Breast epithelium (tissue), 4 donors: ENCODE measurements around the gene H3-3A. TPM values are rescaled to one million over a fixed set of nuclear protein-coding genes. Genes with fewer than 3 reads are reported as not detected.

Experiments used
- DNase-seq, 2 donors: peaks; one replicate each; pipeline ENCODE4 v3.0.0-alpha.2; 2019; ENCODE audit warnings: low spot score in 2 of 2
- H3K27ac ChIP-seq, 2 donors: fragments of 200-600 bp; sonication (generic) in 1 of 2; one replicate each; pipeline ENCODE4 v1.5.1; 2016 to 2019; ENCODE audit warnings: mild to moderate bottlenecking in 1 of 2
- H3K27me3 ChIP-seq, 2 donors: fragments of 200-600 bp; sonication (generic) in 1 of 2; one replicate each; pipeline versions ENCODE4 v1.5.1 to v1.6.0; 2017 to 2019; ENCODE audit warnings: control low read depth in 1 of 2, mild to moderate bottlenecking in 1 of 2
- H3K36me3 ChIP-seq: fragments of 200-600 bp; one replicate; pipeline ENCODE4 v1.5.1; 2019
- H3K4me1 ChIP-seq, 2 donors: fragments of 200-600 bp; sonication (generic); one replicate each; pipeline ENCODE4 v1.5.1; 2016 to 2019; ENCODE audit warnings: control low read depth in 1 of 2
- H3K4me3 ChIP-seq, 3 donors: fragments of 200-600 bp; sonication (generic); 1 replicate in 2 of 3; 2 replicates in 1 of 3; pipeline ENCODE4 v1.5.1; 2016 to 2019; ENCODE audit warnings: mild to moderate bottlenecking in 3 of 3, moderate library complexity in 2 of 3
- H3K9me3 ChIP-seq, 2 donors: fragments of 200-600 bp; sonication (generic) in 1 of 2; one replicate each; pipeline ENCODE4 v1.5.1; 2016 to 2019; ENCODE audit warnings: control low read depth in 1 of 2
- POLR2A ChIP-seq: fragments of 450-650 bp; IDR thresholded peaks from one replicate; pipeline ENCODE4 v1.6.1; 2016; ENCODE audit warnings: antibody characterized with exemption, mild to moderate bottlenecking, moderate library complexity
- POLR2AphosphoS5 ChIP-seq, 3 donors: sonication (generic); formaldehyde crosslinking; IDR thresholded peaks; one replicate each; pipeline ENCODE4 v1.6.1; 2017; ENCODE audit warnings: antibody characterized with exemption in 3 of 3
- intact Hi-C: fragments of 100-400 bp; cut with DNase I; formaldehyde crosslinking; loops from one replicate; pipeline ENCODE4 v1.15.1; 2023; ENCODE audit warnings: low total_unique reads
- total RNA-seq, 3 donors: library from RNA; depleted of rRNA; stranded (reverse); fragments of >200 nt; gene quantifications; one replicate each; pipeline ENCODE4 v1.1.0, GENCODE V29; 2016
- TF ChIP-seq, protein P1 (sequence below), 3 donors: fragments of 450-650 bp; IDR thresholded peaks; one replicate each; pipeline ENCODE4 v1.5.1; 2016 to 2017; ENCODE audit warnings: antibody characterized with exemption in 3 of 3, mild to moderate bottlenecking in 3 of 3, moderate library complexity in 3 of 3

Gene H3-3A
- total RNA-seq, 3 donors from 2014 or later, result 287 to 603 (median 462) TPM

DNA sequence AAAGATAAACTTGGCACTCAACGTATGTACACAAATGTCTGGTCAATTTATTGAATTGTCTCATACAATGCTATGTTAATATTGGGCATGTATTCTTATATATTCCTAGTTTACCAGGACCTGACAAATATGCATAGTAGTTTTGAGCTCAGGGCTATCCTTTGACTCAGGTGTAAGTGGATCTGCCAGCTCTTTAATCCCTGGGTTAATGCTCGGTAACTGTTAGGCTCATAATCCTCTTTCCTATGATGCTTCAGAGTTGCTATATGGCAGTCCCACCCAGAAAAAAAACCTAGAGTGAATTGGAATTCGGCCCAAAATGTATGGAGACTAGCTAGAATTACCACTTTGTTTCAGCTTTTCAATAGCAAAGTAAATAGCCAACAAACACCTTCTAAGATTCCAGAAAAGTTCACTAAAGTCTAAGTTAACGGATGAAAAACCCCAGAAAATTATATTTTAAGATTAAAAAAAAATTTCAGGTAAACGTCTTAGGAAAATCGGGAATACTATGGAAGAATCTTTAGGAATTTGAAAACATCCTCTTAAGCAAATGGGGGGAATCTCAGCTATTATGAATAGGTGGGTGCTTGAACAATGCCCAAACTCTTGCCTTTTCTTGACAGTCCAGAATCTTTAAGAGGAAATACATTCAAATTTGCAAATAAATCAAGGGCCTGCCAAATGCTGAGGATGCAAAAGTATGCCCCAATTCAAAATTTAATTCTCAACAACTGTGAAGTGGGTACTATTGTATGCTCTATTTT lies 10.9 kb downstream of the H3-3A start:
- Histone ChIP-seq H3K9me3 (no peaks in the 10 kb centered on the region), H3K27me3 (no peaks in the 10 kb centered on the region), H3K36me3 (no peaks in the 10 kb centered on the region), H3K27ac (no peak overlapping the region), H3K4me3 (no peak overlapping the region), H3K4me1 (no peaks in the 10 kb centered on the region)
- TF ChIP-seq POLR2A, result no peak
- TF ChIP-seq POLR2AphosphoS5 (IDR thresholded peaks at IDR 0.05), result no peak
- TF ChIP-seq, protein P1, sequence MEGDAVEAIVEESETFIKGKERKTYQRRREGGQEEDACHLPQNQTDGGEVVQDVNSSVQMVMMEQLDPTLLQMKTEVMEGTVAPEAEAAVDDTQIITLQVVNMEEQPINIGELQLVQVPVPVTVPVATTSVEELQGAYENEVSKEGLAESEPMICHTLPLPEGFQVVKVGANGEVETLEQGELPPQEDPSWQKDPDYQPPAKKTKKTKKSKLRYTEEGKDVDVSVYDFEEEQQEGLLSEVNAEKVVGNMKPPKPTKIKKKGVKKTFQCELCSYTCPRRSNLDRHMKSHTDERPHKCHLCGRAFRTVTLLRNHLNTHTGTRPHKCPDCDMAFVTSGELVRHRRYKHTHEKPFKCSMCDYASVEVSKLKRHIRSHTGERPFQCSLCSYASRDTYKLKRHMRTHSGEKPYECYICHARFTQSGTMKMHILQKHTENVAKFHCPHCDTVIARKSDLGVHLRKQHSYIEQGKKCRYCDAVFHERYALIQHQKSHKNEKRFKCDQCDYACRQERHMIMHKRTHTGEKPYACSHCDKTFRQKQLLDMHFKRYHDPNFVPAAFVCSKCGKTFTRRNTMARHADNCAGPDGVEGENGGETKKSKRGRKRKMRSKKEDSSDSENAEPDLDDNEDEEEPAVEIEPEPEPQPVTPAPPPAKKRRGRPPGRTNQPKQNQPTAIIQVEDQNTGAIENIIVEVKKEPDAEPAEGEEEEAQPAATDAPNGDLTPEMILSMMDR (IDR thresholded peaks at IDR 0.05), result no peak
- DNase-seq, result no peak
- intact Hi-C loops, result no loop called here

DNA sequence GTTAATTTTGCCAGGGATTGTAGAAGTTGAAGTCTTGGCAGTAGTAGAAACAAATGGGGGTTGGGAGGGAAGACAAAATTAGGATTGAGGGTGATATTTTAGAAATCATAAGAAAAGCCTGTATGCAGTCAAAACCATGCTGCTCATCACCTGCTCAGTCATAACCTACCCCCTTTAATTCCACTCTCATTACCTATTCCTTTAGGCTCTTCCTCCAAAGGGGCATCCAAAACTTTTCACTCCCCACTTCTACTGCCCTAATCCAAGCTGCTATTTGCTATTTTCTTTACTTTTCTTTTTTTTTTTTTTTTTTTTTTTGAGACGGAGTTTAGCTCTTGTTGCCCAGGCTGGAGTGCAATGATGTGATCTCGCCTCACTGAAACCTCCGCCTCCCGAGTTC lies 11.5 kb downstream of the H3-3A start:
- H3K36me3 ChIP-seq, result no peaks in the 10 kb centered on the region
- intact Hi-C loops, result no loop called here
- no peaks in the 10 kb centered on the region for H3K9me3 ChIP-seq
- no peaks in the 10 kb centered on the region for H3K27me3 ChIP-seq
- no peak overlapping the region for H3K4me3 ChIP-seq
- H3K27ac ChIP-seq, result no peak overlapping the region
- TF ChIP-seq, protein P1 (IDR thresholded peaks at IDR 0.05), result no peak
- no peak for TF ChIP-seq POLR2AphosphoS5 (IDR thresholded peaks at IDR 0.05)
- no peak for TF ChIP-seq POLR2A
- no peak for DNase-seq
- H3K4me1 ChIP-seq, result no peaks in the 10 kb centered on the region

DNA sequence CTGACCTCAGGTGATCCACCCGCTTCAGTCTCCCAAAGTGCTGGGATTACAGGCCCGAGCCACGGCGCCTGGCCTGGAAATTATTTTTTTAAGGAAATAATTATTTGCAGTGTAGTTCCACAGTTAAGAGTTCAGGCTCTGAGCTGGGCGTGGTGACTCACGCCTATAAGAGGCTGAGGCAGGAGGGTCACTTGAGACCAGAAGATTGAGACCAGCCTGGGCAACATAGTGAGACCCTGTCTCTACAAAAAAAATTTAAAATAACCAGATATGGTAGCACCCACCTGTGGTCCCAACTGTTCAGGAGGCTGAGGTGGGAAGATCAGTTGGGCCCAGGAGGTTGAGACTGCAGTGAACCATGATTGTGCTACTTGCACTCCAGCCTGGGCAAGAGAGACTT lies 13.9 kb downstream of the H3-3A start:
- TF ChIP-seq POLR2AphosphoS5 (IDR thresholded peaks at IDR 0.05), result no peak
- TF ChIP-seq, protein P1 (IDR thresholded peaks at IDR 0.05), result no peak
- no peak for TF ChIP-seq POLR2A
- no peaks in the 10 kb centered on the region for H3K27me3 ChIP-seq
- H3K36me3 ChIP-seq, result no peaks in the 10 kb centered on the region
- no peaks in the 10 kb centered on the region for H3K9me3 ChIP-seq
- no peaks in the 10 kb centered on the region for H3K4me1 ChIP-seq
- H3K4me3 ChIP-seq, result no peak overlapping the region
- no peak overlapping the region for H3K27ac ChIP-seq
- intact Hi-C loops, result no loop called here
- DNase-seq, result no peak

DNA sequence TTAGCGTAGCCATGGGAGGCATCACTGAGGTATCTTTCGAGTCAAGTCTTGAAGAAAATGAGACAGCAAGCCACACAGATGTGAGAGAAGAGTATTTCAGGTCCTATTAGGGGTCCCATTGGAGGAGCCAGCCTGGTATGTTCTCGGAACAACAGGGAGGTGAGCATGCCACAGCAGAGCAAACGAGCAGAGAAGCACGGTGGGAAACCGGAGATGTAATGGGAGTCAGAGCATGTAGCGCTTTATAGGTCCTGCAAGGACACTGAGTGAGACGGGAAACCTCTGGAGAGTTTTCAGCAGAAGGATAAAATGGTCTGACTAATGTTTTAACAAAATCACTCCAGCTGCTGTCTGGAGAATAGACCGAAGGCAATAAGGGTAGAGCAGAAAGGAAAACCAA lies 15.9 kb downstream of the H3-3A start:
- Histone ChIP-seq H3K4me1 (no peaks in the 10 kb centered on the region), H3K36me3 (no peaks in the 10 kb centered on the region), H3K27me3 (no peaks in the 10 kb centered on the region), H3K4me3 (no peak overlapping the region), H3K27ac (no peak overlapping the region), H3K9me3 (no peaks in the 10 kb centered on the region)
- TF ChIP-seq, protein P1 (IDR thresholded peaks at IDR 0.05), result no peak
- TF ChIP-seq POLR2AphosphoS5 (IDR thresholded peaks at IDR 0.05) (no peak), POLR2A (no peak)
- intact Hi-C loops, result no loop called here
- no peak for DNase-seq

DNA sequence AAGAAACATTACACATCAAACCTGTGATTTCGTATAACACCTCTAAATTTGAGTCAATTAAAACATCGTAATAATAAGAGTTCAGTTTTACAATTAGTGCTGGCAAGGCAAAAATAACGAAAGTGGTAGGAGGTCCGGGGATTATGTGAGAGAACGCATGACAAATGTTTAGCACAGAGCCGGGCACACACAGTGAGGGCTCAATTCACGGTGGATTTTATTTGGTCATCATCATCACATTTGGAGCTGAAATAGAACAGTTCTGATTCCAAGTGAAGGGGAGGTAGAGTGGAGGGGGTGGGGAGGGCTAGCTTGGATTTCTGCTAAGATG lies 20.0 kb downstream of the H3-3A start:
- H3K27me3 ChIP-seq, result no peaks in the 10 kb centered on the region
- no peaks in the 10 kb centered on the region for H3K36me3 ChIP-seq
- peak overlapping the region; percentile 83 to 91 for H3K27ac ChIP-seq
- H3K4me1 ChIP-seq, result no peaks in the 10 kb centered on the region
- DNase-seq, result no peak
- intact Hi-C loops, result no loop called here
- TF ChIP-seq POLR2AphosphoS5 (IDR thresholded peaks at IDR 0.05) (no peak), POLR2A (no peak)
- TF ChIP-seq, protein P1 (IDR thresholded peaks at IDR 0.05), result no peak
- H3K9me3 ChIP-seq, result no peaks in the 10 kb centered on the region
- peak overlapping the region; percentile 63 to 96 (median 79) for H3K4me3 ChIP-seq
